Measurements from ENCODE around the gene CTDSP2. TPM values are rescaled to one million over a fixed set of nuclear protein-coding genes. Genes with fewer than 3 reads are reported as not detected.

Gene CTDSP2
- polyA plus RNA-seq, 3 donors, result 59.1 to 148 (median 70.2) TPM

GRCh38 chr12:57793920-57794319 is 52.6 kb downstream of the CTDSP2 start:
- H3K9ac ChIP-seq (ENCODE audit: insufficient read depth, low read length, poor library complexity, severe bottlenecking), result no peak overlapping the region
- H4K20me1 ChIP-seq (ENCODE audit: insufficient read depth, low read length), result no peaks in the 10 kb centered on the region
- Mint-ChIP-seq H3K4me3 (no peak overlapping the region), H3K27me3 (ENCODE audit: low read depth in 3 of 3) (no peaks in the 10 kb centered on the region), H3K27ac (no peak overlapping the region), H3K4me1 (peaks cover 8% of the 10 kb centered on the region), H3K36me3 (peaks cover 66 to 78% of the 10 kb centered on the region in 2 donors), H3K9me3 (no peaks in the 10 kb centered on the region)
- H3K4me3 ChIP-seq (replicated peaks in 1 of 3; ENCODE audit: low read depth in 2 of 3, low read length in 3 of 3), result no peak overlapping the region
- DNase-seq, result no peak
- TF ChIP-seq CTCF (IDR thresholded peaks at IDR 0.05), result no peak
- no peaks in the 10 kb centered on the region for H3K9me3 ChIP-seq (replicated peaks in 1 of 2; ENCODE audit: control insufficient read depth in 1 of 2, insufficient read depth in 1 of 2, low read length in 2 of 2)
- H3K4me2 ChIP-seq (replicated peaks; ENCODE audit: extremely low read depth, low read length, poor library complexity, severe bottlenecking), result no peak overlapping the region
- peaks cover 73 to 86% of the 10 kb centered on the region in 2 donors for H3K36me3 ChIP-seq (replicated peaks in 1 of 2; ENCODE audit: control insufficient read depth in 1 of 2, insufficient read depth in 2 of 2, low read length in 2 of 2)
- no peaks in the 10 kb centered on the region for H3K27me3 ChIP-seq (ENCODE audit: control insufficient read depth in 2 of 2, insufficient read depth in 2 of 2, low read length in 2 of 2)
- WGBS (ENCODE audit: insufficient coverage), result 100% methylated on average over 1 of the region's 1 CpG
- no peak overlapping the region for H3K27ac ChIP-seq (ENCODE audit: low read depth in 1 of 2, low read length in 2 of 2)
- intact Hi-C loops (cut with micrococcal nuclease), result no loop called here
- H2AFZ ChIP-seq (ENCODE audit: insufficient read depth, low read depth, low read length, poor library complexity, severe bottlenecking), result no peak overlapping the region
- no peaks in the 10 kb centered on the region for H3K79me2 ChIP-seq (ENCODE audit: insufficient read depth, low read length)
- peaks cover 9 to 10% of the 10 kb centered on the region in 2 donors for H3K4me1 ChIP-seq (ENCODE audit: control insufficient read depth in 1 of 2, insufficient read depth in 2 of 2, low read length in 2 of 2)

GRCh38 chr12:57783861-57784260 is 62.7 kb downstream of the CTDSP2 start:
- H3K4me3 Mint-ChIP-seq, result no peak overlapping the region
- H3K27me3 Mint-ChIP-seq (ENCODE audit: low read depth in 3 of 3), result peaks cover 0 to 3% (median 0%) of the 10 kb centered on the region in 3 donors
- H3K27ac ChIP-seq (ENCODE audit: low read depth in 1 of 2, low read length in 2 of 2), result no peak overlapping the region
- no peaks in the 10 kb centered on the region for H4K20me1 ChIP-seq (ENCODE audit: insufficient read depth, low read length)
- no peak for DNase-seq
- peaks cover 17% of the 10 kb centered on the region for H3K79me2 ChIP-seq (ENCODE audit: insufficient read depth, low read length)
- WGBS (ENCODE audit: insufficient coverage), result 100% methylated on average over 3 of the region's 11 CpGs
- peaks cover 0 to 2% (median 0%) of the 10 kb centered on the region in 7 donors for H3K9me3 Mint-ChIP-seq
- H3K9ac ChIP-seq (ENCODE audit: insufficient read depth, low read length, poor library complexity, severe bottlenecking), result no peak overlapping the region
- H3K27me3 ChIP-seq (ENCODE audit: control insufficient read depth in 2 of 2, insufficient read depth in 2 of 2, low read length in 2 of 2), result no peaks in the 10 kb centered on the region
- H2AFZ ChIP-seq (ENCODE audit: insufficient read depth, low read depth, low read length, poor library complexity, severe bottlenecking), result no peak overlapping the region
- peaks cover 31 to 33% of the 10 kb centered on the region in 2 donors for H3K36me3 Mint-ChIP-seq
- intact Hi-C loops (cut with micrococcal nuclease), result loop anchor here in 1 of 2 donors (5.0 kb wide), 1 partner anchor 63 kb away; the partner anchor contains the start of gene CTDSP2
- H3K4me1 ChIP-seq (ENCODE audit: control insufficient read depth in 1 of 2, insufficient read depth in 2 of 2, low read length in 2 of 2), result peaks cover 37 to 39% of the 10 kb centered on the region in 2 donors
- peaks cover 31 to 39% of the 10 kb centered on the region in 2 donors for H3K36me3 ChIP-seq (replicated peaks in 1 of 2; ENCODE audit: control insufficient read depth in 1 of 2, insufficient read depth in 2 of 2, low read length in 2 of 2)
- TF ChIP-seq CTCF (IDR thresholded peaks at IDR 0.05), result no peak
- no peak overlapping the region for H3K4me2 ChIP-seq (replicated peaks; ENCODE audit: extremely low read depth, low read length, poor library complexity, severe bottlenecking)
- peak overlapping the region in 2 of 7 donors; percentile 10 to 71 for H3K27ac Mint-ChIP-seq
- H3K4me1 Mint-ChIP-seq, result peaks cover 41% of the 10 kb centered on the region
- no peak overlapping the region for H3K4me3 ChIP-seq (replicated peaks in 1 of 3; ENCODE audit: low read depth in 2 of 3, low read length in 3 of 3)
- no peaks in the 10 kb centered on the region for H3K9me3 ChIP-seq (replicated peaks in 1 of 2; ENCODE audit: control insufficient read depth in 1 of 2, insufficient read depth in 1 of 2, low read length in 2 of 2)
